GOT3 (cell line): Measurements from ENCODE around the gene MRPL58.
"Not testable (repeated sequence)": the region's sequence is repeated elsewhere in the genome, so short reads cannot be mapped to it uniquely, and the experiment has no call there.

Experiments
- DNase-seq: peaks from one replicate; lab custom pipeline; 2025; ENCODE audit warnings: mixed read lengths; lab: John Stamatoyannopoulos, UW

Gene MRPL58

DNA sequence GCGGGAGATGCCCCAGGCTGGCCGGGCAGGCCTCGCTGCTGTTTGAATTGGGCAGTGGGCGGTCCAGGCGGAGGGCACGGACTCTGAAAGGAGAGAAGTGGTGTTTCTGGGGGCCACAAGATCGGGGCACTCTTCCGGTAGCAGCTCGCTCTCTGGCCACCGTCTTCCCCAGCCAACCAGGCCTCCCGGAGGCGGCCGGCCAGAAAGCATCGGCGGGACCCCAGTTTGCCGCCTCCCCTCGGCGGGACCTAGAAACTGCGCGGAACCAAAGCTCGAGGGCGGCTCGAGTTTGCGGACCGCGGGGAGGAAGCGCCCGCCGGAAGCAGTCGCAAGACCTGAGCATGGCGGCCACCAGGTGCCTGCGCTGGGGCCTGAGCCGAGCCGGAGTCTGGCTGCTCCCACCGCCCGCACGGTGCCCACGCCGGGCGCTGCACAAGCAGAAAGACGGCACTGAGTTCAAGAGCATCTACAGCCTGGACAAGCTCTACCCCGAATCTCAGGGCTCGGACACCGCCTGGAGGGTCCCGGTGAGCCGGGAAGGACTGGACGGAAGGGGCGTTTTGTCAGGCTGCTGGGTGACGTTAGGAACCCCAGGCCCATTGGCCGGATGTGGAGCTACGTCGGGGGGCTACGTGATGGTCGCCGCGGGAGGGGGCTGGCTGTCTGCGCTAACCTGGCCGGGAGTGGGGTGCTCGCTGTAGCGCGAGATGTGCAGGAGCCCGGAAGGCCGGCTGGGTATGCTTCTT is at the start of gene MRPL58:
Gene MRPL58, plus strand, starts transcription at position 325 of the 746 bp plus-strand sequence. Its CDS starts 17 bp downstream, at position 342.
- peak; percentile 59 for DNase-seq

- no peak for DNase-seq
Observed at GRCh38 chr17:74963656-74964055, 48.8 kb upstream of the MRPL58 start.

DNA sequence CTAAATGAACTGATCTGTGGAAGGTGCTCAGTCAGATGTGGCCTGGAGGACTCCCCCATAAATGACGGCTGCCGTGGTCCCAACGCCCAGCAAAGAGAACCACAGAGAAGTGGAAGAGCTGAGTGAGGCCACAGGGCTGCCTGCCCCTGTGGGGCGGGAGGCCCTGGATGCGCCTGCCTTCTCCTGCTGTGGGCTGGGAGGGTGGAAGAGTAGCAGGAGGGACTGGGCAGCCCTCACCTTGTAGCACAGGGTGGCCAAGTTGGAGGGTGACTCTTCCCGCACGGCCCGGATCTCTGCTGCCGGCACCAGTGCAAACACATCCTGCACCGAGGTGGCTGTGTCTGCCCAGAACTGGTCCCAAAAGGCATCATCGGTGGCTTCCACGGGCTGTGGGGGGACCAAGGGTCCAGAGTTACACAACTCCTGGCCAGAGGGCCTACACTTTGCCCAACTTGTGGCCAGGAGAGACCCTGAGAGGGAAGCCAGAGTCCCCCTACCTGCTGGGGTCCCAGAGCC is 48.2 kb upstream of the MRPL58 start:
- no peak for DNase-seq

DNA sequence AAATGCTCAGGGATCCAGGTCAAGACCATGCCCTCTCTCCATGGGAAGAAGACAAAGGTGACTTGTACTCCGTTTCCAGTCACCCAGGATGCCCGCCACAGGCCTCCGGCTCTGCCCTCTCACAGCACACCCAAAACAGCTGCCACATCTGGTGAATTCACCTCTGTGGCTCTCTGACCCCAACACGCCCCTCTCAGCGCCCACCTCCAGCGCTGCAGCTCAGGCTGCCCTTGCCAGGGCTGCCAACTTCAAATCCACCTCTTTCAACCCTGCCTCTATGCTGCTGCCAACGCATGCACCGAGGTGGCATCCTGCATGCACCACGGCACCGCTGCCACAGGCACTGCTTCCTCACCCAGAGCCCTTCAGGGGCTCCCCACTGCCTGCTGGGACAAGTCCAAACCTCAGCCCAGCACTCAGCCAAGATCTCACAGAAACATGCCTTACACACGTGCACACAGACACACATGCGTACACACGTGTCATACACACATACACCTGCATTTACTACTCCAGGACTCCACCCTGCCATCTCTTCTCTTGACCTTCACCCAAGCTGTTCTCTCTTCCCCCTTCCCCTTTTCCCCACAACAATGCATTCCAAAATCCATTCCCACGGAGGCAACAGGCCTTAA is 47.4 kb upstream of the MRPL58 start:
- DNase-seq = no peak

GRCh38 chr17:74968361-74968780 is 44.1 kb upstream of the MRPL58 start:
- no peak for DNase-seq

DNA sequence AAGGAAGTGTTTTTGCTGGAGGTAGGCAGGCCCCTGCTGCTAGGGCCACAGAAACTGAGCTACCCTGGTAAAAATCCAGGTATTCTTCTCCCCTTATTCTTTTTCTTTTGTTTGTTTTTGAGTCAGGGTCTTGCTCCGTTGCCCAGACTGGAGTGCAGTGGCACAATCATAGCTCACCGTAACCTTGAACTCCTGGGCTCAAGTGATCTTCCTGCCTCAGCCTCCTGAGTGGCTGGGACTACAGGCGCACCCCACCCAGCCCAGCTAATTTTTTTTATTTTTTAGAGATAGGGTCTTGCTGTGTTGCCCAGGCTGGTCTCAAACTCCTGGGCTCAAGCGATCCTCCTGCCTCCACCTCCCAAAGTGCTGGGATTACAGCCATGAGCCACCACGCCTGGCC is 43.0 kb upstream of the MRPL58 start:
- DNase-seq = not testable (repeated sequence)

DNA sequence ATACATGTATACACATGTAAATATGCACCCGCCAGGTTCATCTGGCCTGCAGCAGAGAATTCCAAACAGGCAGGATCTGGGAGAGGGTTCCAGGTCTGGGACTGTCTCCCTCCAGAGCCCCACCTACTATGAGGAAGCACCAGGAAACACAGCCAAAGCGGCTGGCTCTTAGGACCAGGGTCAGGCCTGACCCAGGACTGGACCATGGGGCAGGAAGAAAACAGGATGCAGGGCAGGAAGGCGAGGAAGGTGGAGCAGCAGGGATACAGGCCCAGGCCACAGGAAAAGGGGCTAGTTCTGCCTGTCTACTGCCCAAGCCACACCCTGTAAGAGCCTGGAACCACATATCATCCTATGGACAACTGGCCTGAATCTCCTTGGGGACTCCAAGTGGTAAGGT is 42.1 kb upstream of the MRPL58 start:
- no peak for DNase-seq

- no peak for DNase-seq
Observed at GRCh38 chr17:74971069-74971841, 41.2 kb upstream of the MRPL58 start.

- no peak for DNase-seq
Observed at GRCh38 chr17:74971842-74972106, 40.7 kb upstream of the MRPL58 start.

- DNase-seq = no peak
Observed at GRCh38 chr17:74972107-74972972, 40.1 kb upstream of the MRPL58 start, which contains the start of gene HID1. Gene HID1 (minus strand): TSS chr17:74972759. CDS start chr17:74972656, 103 bp downstream.

GRCh38 chr17:74972973-74973328 is 39.5 kb upstream of the MRPL58 start:
- no peak for DNase-seq

DNA sequence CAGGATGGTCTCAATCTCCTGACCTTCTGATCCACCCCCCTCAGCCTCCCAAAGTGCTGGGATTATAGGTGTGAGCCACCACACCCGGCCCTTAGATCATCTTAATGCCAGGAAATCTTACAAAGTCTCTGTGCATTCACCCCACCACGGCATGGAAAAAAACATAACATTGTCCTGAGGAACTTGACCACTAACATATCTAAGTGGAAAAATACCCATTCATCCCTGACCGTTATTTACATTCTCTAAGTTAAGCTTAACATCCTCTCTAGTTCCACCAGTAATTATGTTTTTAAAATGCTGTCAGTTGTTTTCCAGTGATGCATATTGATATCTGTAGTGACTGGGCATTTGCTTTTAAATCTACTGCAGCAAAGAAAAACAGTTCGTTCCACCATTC is 36.5 kb upstream of the MRPL58 start:
- DNase-seq = no peak

DNA sequence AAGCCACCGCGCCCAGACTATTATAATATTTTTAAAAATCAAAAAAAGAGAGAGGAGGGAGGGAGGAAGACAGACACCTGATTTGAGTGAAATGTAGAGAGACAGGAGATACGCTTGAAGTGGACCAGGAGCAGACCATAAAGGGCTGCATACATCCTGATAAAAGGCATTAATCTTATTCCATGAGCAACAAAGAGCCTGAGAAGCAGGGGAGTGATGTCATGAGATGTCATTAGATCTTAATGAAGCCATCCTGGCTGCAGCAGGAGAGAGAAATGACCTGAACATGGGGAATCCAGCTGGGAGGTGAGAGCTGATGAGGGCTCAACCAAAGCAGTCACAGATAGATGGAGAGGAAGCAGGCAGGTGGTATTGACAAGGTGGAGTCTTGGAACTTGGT is 34.7 kb upstream of the MRPL58 start:
- DNase-seq = no peak

DNA sequence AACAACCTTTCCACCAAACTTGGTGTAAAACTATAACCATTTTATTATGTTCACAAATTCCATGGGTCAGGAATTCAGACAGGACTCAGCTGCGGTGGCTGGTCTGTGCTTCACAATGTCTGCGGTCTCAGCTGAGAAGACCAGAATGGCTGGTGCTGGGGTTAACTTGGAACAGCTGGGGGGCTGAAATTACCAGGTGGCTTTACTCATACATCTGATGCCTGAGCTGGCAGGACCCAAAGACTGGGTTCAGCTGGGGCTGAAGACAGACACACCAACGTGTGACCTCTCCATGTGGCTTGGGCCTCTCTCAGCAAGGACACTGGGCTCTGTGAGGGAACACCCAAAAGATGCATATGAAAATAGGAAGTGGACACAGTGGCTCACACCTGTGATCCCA is 34.2 kb upstream of the MRPL58 start:
- DNase-seq = no peak

GRCh38 chr17:74979408-74980146 is 32.9 kb upstream of the MRPL58 start:
- DNase-seq = no peak

DNA sequence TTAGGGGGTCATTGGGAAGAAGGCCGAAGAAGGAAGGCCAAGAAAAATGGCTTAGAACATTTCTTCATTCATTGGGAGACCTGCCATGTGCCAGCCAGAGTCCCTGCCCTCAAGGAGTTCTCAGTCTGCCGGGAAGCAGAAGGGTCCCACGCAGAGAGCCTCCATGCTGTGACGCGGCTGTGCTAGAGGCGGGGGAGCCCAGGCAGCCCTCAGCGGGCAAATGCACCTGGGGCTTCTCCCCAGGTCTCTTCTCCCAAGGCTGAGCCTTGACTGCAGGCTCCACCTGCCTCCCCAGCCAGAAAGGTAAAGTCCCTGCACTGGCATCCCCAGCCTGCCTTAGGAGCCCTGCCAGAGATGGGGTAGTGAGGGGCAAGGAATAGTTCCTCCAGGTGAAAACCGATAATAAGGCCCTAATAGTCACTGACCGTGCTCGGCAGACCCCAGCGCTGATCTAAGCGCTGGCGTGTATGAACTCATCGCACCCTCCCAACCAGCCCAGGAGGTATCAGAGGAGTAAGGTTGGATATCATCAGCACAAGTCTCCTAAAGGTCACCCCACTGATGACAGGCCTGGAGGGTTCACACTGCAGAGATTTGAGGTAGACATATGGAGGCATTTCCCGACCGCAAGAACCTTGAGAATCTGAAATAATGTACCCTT is 31.0 kb upstream of the MRPL58 start:
- DNase-seq = no peak

- DNase-seq = peak; percentile 27
Observed at GRCh38 chr17:74981979-74982662, 30.3 kb upstream of the MRPL58 start.

GRCh38 chr17:74982663-74983313 is 29.7 kb upstream of the MRPL58 start:
- DNase-seq = not testable (repeated sequence)

DNA sequence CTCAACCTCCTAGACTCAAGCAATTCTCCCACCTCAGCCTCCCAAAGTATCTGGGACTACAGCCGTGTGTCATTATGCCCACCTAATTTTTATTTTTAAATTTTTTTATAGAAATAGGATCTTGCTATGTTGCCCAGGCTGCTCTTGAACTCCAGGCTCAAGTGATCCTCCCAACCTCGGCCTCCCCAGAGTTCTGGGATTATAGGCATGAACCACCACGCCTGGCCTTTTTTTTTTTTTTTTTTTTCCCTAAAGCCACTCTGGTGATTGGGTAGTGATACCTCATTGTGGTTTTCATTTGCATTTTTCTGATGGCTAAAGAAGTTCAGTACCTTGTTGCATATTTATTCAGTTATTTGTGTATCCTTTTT is 26.3 kb upstream of the MRPL58 start:
- DNase-seq = no peak
